ENCODE measurements around the gene DRC7. TPM values are rescaled to one million over a fixed set of nuclear protein-coding genes. Genes with fewer than 3 reads are reported as not detected.

Gene DRC7
- total RNA-seq, 1 donor from 2014 or later = 7.4 TPM

GRCh38 chr16:57701759-57702371 lies 7.3 kb downstream of the DRC7 start:
- H3K9me3 Mint-ChIP-seq = no peaks in the 10 kb centered on the region
- H3K36me3 Mint-ChIP-seq = no peaks in the 10 kb centered on the region
- H3K4me1 Mint-ChIP-seq (ENCODE audit: unreplicated experiment) = peaks cover 24% of the 10 kb centered on the region
- no peak for DNase-seq (ENCODE audit: extremely low spot score, unreplicated experiment)
- no peak overlapping the region for H3K27ac Mint-ChIP-seq
- no peak for TF ChIP-seq CTCF (conservative IDR thresholded peaks at IDR 0.05)
- no peaks in the 10 kb centered on the region for H3K27me3 Mint-ChIP-seq
- H3K4me3 Mint-ChIP-seq = no peak overlapping the region

- Mint-ChIP-seq H3K27me3 (no peaks in the 10 kb centered on the region), H3K36me3 (no peaks in the 10 kb centered on the region), H3K27ac (no peak overlapping the region), H3K9me3 (no peaks in the 10 kb centered on the region), H3K4me3 (no peak overlapping the region), H3K4me1 (ENCODE audit: unreplicated experiment) (peaks cover 24% of the 10 kb centered on the region)
- DNase-seq (ENCODE audit: extremely low spot score, unreplicated experiment) = no peak
- no peak for TF ChIP-seq CTCF (conservative IDR thresholded peaks at IDR 0.05)
These were observed 8.9 kb downstream of the DRC7 start for GRCh38 chr16:57703416-57704010.

GRCh38 chr16:57704011-57704904 lies 9.7 kb downstream of the DRC7 start:
- peaks cover 24% of the 10 kb centered on the region for H3K4me1 Mint-ChIP-seq (ENCODE audit: unreplicated experiment)
- H3K36me3 Mint-ChIP-seq = no peaks in the 10 kb centered on the region
- no peaks in the 10 kb centered on the region for H3K9me3 Mint-ChIP-seq
- H3K4me3 Mint-ChIP-seq = peak overlapping the region; percentile 42
- H3K27ac Mint-ChIP-seq = peak overlapping the region; percentile 82
- no peaks in the 10 kb centered on the region for H3K27me3 Mint-ChIP-seq
- no peak for TF ChIP-seq CTCF (conservative IDR thresholded peaks at IDR 0.05)
- no peak for DNase-seq (ENCODE audit: extremely low spot score, unreplicated experiment)

GRCh38 chr16:57704905-57705852 lies 10.6 kb downstream of the DRC7 start:
- H3K9me3 Mint-ChIP-seq = no peaks in the 10 kb centered on the region
- H3K4me3 Mint-ChIP-seq = no peak overlapping the region
- TF ChIP-seq CTCF (conservative IDR thresholded peaks at IDR 0.05) = no peak
- no peak for DNase-seq (ENCODE audit: extremely low spot score, unreplicated experiment)
- no peaks in the 10 kb centered on the region for H3K27me3 Mint-ChIP-seq
- peaks cover 24% of the 10 kb centered on the region for H3K4me1 Mint-ChIP-seq (ENCODE audit: unreplicated experiment)
- no peaks in the 10 kb centered on the region for H3K36me3 Mint-ChIP-seq
- peak overlapping the region; percentile 82 for H3K27ac Mint-ChIP-seq

GRCh38 chr16:57706717-57707116 lies 12.1 kb downstream of the DRC7 start:
- peaks cover 15% of the 10 kb centered on the region for H3K4me1 Mint-ChIP-seq (ENCODE audit: unreplicated experiment)
- no peaks in the 10 kb centered on the region for H3K27me3 Mint-ChIP-seq
- DNase-seq (ENCODE audit: extremely low spot score, unreplicated experiment) = no peak
- H3K4me3 Mint-ChIP-seq = no peak overlapping the region
- TF ChIP-seq CTCF (conservative IDR thresholded peaks at IDR 0.05) = no peak
- H3K27ac Mint-ChIP-seq = no peak overlapping the region
- H3K9me3 Mint-ChIP-seq = no peaks in the 10 kb centered on the region
- H3K36me3 Mint-ChIP-seq = no peaks in the 10 kb centered on the region
